Measurements from ENCODE around the gene PCDHB3. TPM values are rescaled to one million over a fixed set of nuclear protein-coding genes. Genes with fewer than 3 reads are reported as not detected.
A peak's percentile ranks its signal among the peaks of the same experiment; 100 is the strongest.

PCDHB3 gene
- total RNA-seq, 1 experiment from 2014 or later = 2.3 TPM

DNA sequence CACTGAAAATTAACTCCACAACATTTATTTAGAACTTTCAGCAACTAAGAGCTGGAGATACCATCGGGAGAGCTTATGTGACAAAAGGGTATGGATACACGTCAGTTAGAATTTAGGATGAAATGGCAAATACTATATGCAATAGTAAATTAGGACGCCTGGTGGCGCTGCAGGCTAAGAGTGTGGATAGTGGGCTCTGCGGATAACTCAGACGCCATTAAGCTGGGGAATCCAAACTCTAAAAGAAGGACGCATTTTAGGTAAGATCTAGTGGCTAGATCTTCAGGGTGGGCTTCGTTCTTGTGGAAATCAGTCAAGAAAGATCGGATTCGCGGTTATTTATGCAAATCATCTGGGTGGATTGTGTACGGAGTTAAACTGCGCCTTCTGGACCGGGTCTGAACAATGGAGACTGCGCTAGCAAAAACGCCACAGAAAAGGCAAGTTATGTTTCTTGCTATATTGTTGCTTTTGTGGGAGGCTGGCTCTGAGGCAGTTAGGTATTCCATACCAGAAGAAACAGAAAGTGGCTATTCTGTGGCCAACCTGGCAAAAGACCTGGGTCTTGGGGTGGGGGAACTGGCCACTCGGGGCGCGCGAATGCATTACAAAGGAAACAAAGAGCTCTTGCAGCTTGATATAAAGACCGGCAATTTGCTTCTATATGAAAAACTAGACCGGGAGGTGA, 34.9 kb downstream of the PCDHB3 start, which contains the start of gene PCDHB5:
TSS of gene PCDHB5 (plus strand) at position 177 of the 688 bp plus-strand sequence. CDS start at position 406, 229 bp downstream.
- Mint-ChIP-seq H3K27ac (peak within 1 kb of the TSS in 2 of 3 experiments; percentile 41 to 46; a peak in 4 of 7 replicates), H3K9me3 (peaks cover 45 to 60% of the 10 kb centered on the region in 2 experiments), H3K36me3 (ENCODE audit: insufficient read depth in 1 of 3, low read depth in 3 of 3) (peaks cover 16 to 44% (median 20%) of the 10 kb centered on the region in 3 experiments), H3K4me3 (peak within 1 kb of the TSS in 1 of 2 experiments; percentile 63; a peak in 2 of 5 replicates), H3K27me3 (ENCODE audit: low read depth) (peaks cover 2% of the 10 kb centered on the region; the same call in 1 of the 2 replicates), H3K4me1 (peaks cover 4 to 7% of the 10 kb centered on the region in 2 experiments; a peak in 2 of 4 replicates)
- Histone ChIP-seq H2AK5ac (ENCODE audit: insufficient read length, low read length) (no peak within 1 kb of the TSS), H2BK12ac (ENCODE audit: insufficient read length, low read depth, low read length) (no peak within 1 kb of the TSS), H4K5ac (ENCODE audit: insufficient read length, low read depth, low read length) (no peak within 1 kb of the TSS), H3K27me3 (ENCODE audit: insufficient read depth, low read length) (no peaks in the 10 kb centered on the region), H3K27ac (ENCODE audit: insufficient read length, low read depth, low read length) (no peak within 1 kb of the TSS), H3K14ac (ENCODE audit: insufficient read depth, low read length) (peak within 1 kb of the TSS; percentile 93; the same call in 1 of the 2 replicates), H2AFZ (ENCODE audit: low read length) (peak within 1 kb of the TSS; percentile 90), H2BK20ac (ENCODE audit: low read depth, low read length, poor library complexity, severe bottlenecking) (peak within 1 kb of the TSS; percentile 78), H3K79me1 (ENCODE audit: insufficient read depth, low read depth, low read length, poor library complexity, severe bottlenecking) (no peaks in the 10 kb centered on the region), H3T11ph (ENCODE audit: low read length) (peak within 1 kb of the TSS; percentile 89), H4K8ac (replicated peaks; ENCODE audit: insufficient read length, low read depth, low read length) (no peak within 1 kb of the TSS), H3K79me2 (ENCODE audit: insufficient read depth, low read length) (no peaks in the 10 kb centered on the region), H3K23ac (ENCODE audit: insufficient read length, low read depth, low read length) (no peak within 1 kb of the TSS), H3K18ac (ENCODE audit: insufficient read length, low read depth, low read length) (peak within 1 kb of the TSS; percentile 98), H4K20me1 (ENCODE audit: control insufficient read depth, insufficient read depth, insufficient read length) (no peaks in the 10 kb centered on the region), H2BK5ac (ENCODE audit: insufficient read length, low read length) (no peak within 1 kb of the TSS), H3K4me1 (ENCODE audit: insufficient read depth, low read length) (no peaks in the 10 kb centered on the region), H3K56ac (ENCODE audit: insufficient read length, low read depth, low read length) (no peak within 1 kb of the TSS), H4K91ac (ENCODE audit: insufficient read length, low read depth, low read length) (no peak within 1 kb of the TSS), H2BK15ac (ENCODE audit: low read depth, low read length) (no peak within 1 kb of the TSS), H3K9me3 (ENCODE audit: control insufficient read depth, low read depth, low read length) (no peaks in the 10 kb centered on the region), H3K9ac (ENCODE audit: extremely low read depth, insufficient read length, low read length) (no peak within 1 kb of the TSS), H3K4me2 (ENCODE audit: insufficient read depth, insufficient read length, low read length) (no peak within 1 kb of the TSS), H3K23me2 (ENCODE audit: insufficient read length, low read depth, low read length, poor library complexity, severe bottlenecking) (peaks cover 6% of the 10 kb centered on the region), H2BK120ac (ENCODE audit: low read depth, low read length, poor library complexity, severe bottlenecking) (peak within 1 kb of the TSS; percentile 87), H3K4ac (ENCODE audit: low read depth, low read length) (no peak within 1 kb of the TSS; the same call in 1 of the 2 replicates)
- peak; percentile 81 for TF ChIP-seq CTCF (conservative IDR thresholded peaks at IDR 0.05)
- DNase-seq = peak; percentile 68
- no CpG with 5 or more reads among the region's 22 CpGs for WGBS (ENCODE audit: extremely low coverage, insufficient read length, low lambda C conversion rate)
